Retinal pigment epithelial cell (primary cell): ENCODE measurements around the gene TBRG1.

Source experiments
- DNase-seq: peaks from one replicate; pipeline ENCODE4 v3.0.0-alpha.2; 2010; ENCODE audit warnings: low read depth
- H3K4me3 ChIP-seq: 2 replicates; pipeline ENCODE4 v1.5.1; 2011; ENCODE audit warnings: mild to moderate bottlenecking, low read length, control low read depth, moderate library complexity
- CTCF ChIP-seq: conservative IDR thresholded peaks from 2 replicates; pipeline ENCODE4 v1.5.1; 2011; ENCODE audit warnings: low read depth, low read length, control low read depth, inconsistent platforms

The TBRG1 gene

GRCh38 chr11:124612567-124613246, 10.0 kb upstream of the TBRG1 start:
- DNase-seq = no peak
- TF ChIP-seq CTCF = no peak
- no peak overlapping the region for H3K4me3 ChIP-seq

GRCh38 chr11:124618863-124619262, 3.8 kb upstream of the TBRG1 start:
- DNase-seq = no peak

GRCh38 chr11:124623861-124624525, 1.3 kb downstream of the TBRG1 start:
- no peak for DNase-seq
- TF ChIP-seq CTCF = no peak

More at GRCh38 chr11:124618863-124619262, 3.8 kb upstream of the TBRG1 start:
- TF ChIP-seq CTCF = no peak
- H3K4me3 ChIP-seq = no peak overlapping the region

GRCh38 chr11:124625504-124626168, 3.0 kb downstream of the TBRG1 start:
- H3K4me3 ChIP-seq = no peak overlapping the region
- DNase-seq = no peak
- no peak for TF ChIP-seq CTCF

More at GRCh38 chr11:124623861-124624525, 1.3 kb downstream of the TBRG1 start:
- peak overlapping the region; percentile 94 for H3K4me3 ChIP-seq

- no peak for TF ChIP-seq CTCF
- no peak for DNase-seq
- H3K4me3 ChIP-seq = no peak overlapping the region
Measured at GRCh38 chr11:124627546-124627945, 4.9 kb downstream of the TBRG1 start.

GRCh38 chr11:124629961-124630360, 7.3 kb downstream of the TBRG1 start:
- no peak for DNase-seq
- TF ChIP-seq CTCF = no peak
- no peak overlapping the region for H3K4me3 ChIP-seq
